HG03565 (cell line): ENCODE results near the gene CDC5L.
"Not testable (repeated sequence)": the region's sequence is repeated elsewhere in the genome, so short reads cannot be mapped to it uniquely, and the experiment has no call there.

ENCODE experiments used
- ATAC-seq: cut with Tn5 transposase; IDR thresholded peaks from one replicate; pipeline ENCODE4 v1.9.1; 2021; ENCODE audit warnings: mild to moderate bottlenecking, moderate library complexity; ENCODE audit not compliant: unreplicated experiment

CDC5L gene

GRCh38 chr6:44387346-44388134 is at the start of gene CDC5L:
Gene CDC5L (plus strand): TSS chr6:44387706. CDS start chr6:44387824, 118 bp downstream.
- ATAC-seq, result peak; percentile 91

- peak; percentile 67 for ATAC-seq
Observed at GRCh38 chr6:44338228-44339122, 49.0 kb upstream of the CDC5L start.

DNA sequence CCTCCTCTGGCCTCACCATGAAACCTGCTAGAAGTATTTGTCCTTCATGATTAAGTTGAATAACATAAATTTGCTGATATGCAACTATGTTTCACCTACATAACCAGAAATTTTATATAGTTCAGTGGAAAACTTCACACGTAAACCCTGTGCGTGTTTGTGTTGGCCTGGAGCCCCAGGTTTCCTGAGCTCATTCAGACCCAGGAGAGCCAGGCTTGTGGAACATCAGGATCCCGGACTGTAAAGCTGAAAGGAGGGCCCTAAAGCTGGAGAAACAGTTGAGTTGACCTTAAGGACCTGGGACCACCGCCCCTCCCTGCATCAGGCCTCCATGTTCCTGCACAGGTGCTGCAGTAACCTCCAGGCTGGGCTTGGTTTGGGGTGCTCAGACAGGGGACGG is 48.2 kb upstream of the CDC5L start:
- no peak for ATAC-seq

DNA sequence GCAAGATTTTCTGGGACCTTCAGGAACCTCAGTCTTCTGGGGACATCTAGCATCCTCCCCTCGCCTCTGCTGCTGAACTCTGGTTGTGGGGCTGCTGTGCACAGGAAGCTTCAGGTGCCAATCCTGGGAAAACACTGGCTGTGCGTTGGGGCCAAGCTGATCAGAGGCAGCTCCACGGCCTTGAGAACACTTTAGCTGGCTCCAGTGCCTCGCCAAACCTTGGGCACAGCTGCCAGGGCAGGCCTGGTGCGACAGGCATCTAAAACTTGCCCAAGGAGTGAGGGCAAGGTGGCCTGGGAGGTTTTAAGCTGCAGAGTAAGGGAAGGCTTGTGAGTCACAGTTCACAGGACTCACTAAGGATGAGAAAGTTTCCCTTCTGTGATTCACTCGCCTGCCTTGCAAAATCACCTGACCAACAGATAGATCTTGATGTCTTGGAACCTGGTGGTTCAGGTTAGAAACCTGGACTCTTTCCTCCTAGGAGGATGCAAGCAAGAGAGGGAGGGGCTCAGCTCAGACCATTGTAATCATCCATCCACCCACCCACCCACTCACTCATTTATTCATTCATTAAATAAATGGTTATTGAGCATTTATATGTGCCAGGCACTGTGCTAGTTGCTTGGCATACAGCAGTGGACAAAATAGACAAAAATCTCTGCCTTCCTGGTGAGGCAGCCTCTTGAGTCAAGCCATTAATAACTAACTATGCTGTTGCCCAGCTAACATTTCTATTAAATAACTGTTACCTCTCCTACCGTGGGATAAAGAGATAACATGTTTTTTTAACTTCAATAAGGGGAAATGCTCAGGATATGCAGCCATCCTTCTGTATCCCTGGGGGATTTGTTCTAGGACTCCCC is 47.5 kb upstream of the CDC5L start:
- ATAC-seq, result no peak

- ATAC-seq, result no peak
Observed at GRCh38 chr6:44341095-44341890, 46.2 kb upstream of the CDC5L start.

GRCh38 chr6:44342052-44342451 is 45.5 kb upstream of the CDC5L start:
- ATAC-seq, result no peak

DNA sequence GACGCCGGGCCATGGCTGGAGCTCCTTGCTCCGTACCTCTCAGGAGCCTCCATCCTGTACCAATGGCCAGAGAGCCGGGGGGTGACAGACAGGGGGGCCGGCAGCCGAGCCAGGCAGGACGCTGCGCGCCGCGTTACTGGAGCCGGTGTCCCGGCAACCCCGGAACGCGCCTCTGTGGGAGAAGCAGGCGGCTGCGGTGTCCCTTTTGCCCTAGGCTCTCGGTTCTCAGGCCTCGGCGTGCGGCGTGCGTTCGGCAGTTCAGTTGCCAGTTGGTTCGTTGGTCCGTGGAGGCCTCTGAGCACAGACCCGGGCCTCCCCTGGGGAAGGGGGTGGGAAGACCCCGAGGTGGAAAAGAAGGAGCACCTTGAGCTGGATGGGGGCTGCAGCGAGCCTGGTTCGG is 45.0 kb upstream of the CDC5L start, which contains the start of gene SPATS1:
Gene SPATS1 (plus strand): TSS at position 162 of the 400 bp plus-strand sequence. CDS start 446 bp downstream, outside the sequence.
- ATAC-seq, result no peak

GRCh38 chr6:44346818-44347217 is 40.7 kb upstream of the CDC5L start:
- not testable (repeated sequence) for ATAC-seq

- ATAC-seq, result no peak
Observed at GRCh38 chr6:44349904-44350649, 37.4 kb upstream of the CDC5L start.

DNA sequence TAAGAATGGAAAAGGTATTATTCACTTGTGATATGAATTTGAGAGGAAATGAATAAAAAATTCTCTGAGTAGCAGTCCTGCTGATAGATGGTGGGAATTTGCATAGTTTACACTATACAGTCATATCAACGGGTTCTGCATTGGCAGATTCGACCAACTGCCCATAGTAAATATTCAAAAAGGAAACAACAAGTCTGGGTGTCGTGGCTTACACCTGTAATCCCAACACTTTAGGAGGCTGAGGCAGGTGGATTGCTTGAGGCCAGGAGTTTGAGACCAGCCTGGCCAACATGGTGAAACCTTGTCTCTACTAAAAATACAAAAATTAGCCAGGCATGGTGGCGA is 36.9 kb upstream of the CDC5L start:
- not testable (repeated sequence) for ATAC-seq

- no peak for ATAC-seq
Observed at GRCh38 chr6:44352259-44352658, 35.2 kb upstream of the CDC5L start.

DNA sequence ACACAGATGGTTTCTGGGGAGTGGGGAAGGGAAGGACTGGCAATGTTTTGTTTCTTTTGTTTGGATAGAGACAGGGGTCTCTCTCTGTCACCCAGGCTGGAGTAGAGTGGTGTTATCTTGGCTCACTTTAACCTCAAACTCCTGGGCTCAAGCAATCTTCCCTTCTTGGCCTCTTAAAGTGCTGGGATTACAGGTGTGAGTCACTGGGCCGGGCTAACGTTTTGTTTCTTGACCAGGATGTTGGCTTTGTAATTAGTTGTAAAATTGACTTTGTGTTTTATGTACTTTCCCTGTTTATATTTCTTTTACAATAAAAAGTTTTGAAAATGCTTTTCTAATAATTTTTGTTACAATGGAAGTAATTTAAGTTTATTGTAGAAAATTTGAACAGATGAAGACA is 34.2 kb upstream of the CDC5L start:
- no peak for ATAC-seq

GRCh38 chr6:44355640-44356039 is 31.9 kb upstream of the CDC5L start:
- ATAC-seq, result no peak

DNA sequence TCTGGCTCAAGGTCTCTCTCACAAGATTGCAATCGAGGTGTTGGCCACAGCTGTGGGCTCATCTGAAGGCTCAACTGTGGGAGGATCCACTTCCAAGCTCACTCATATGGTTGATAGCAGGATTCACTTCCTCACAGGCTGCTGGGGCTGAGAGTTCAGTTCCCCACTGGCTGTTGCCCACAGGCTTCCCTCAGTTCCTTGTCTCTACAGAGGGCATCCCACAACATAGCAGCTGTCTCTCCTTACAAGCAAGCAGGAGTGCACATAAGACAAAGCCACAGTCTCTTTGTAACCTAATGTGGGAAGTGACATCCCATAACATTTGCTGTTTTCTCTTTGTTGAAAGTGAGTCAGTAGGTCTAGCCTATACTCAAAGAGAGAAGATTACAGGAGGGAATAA is 31.0 kb upstream of the CDC5L start:
- ATAC-seq, result no peak

- ATAC-seq, result no peak
Observed at GRCh38 chr6:44359973-44360372, 27.5 kb upstream of the CDC5L start.

DNA sequence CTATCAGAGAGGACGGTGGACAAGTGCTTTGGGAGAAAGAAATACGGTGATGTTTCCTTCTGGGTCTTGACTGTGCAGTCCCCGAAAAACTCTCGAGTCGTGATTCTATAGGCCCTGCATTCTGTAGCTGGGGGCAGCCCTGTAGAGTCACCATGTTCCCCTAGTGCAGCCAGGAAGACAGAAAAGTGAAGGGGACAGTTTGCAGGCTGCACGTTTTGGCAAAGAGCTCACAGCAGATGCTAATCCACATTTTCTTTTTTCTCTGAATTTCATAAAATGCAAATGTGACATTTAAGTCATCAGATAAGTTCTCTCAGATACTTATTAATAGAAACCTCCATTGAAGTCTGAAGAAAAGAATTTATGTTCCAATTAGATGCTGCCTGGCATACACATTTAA is 25.6 kb upstream of the CDC5L start:
- no peak for ATAC-seq

DNA sequence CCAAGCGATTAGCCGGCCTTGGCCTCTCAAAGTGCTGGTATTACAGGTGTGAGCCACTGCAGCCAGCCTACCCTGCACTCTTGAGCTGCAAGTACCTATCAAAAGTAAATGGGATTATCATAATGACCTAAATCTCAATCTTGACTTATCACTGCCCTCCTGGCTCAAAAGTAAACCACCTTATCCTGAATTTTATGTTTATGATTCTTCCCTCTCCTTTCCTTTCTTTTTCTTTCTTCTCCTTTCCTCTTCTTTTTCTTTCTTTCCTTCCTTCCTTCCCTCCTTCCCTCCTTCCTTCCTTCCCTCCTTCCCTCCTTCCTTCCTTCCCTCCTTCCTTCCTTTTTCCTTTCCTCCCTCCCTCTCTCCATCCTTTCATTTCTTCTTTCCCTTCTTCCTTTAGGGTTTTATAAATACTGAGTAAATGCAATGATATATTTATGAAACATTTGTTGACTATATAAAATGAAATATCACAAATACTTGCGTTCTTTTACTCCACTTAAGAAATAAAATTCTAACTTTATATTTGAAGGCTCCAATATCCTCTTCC is 24.1 kb upstream of the CDC5L start:
- no peak for ATAC-seq

GRCh38 chr6:44366781-44367180 is 20.7 kb upstream of the CDC5L start:
- ATAC-seq, result no peak

- no peak for ATAC-seq
Observed at GRCh38 chr6:44367681-44368080, 19.8 kb upstream of the CDC5L start.
